Activated CD8-positive, alpha-beta T cell treated with anti-CD3 and anti-CD28 coated beads for 36 hours (primary cell): ENCODE results near the gene CTTNBP2. TPM values are rescaled to one million over a fixed set of nuclear protein-coding genes. Genes with fewer than 3 reads are reported as not detected.

Experiments used
- ATAC-seq: fragments of 200-7000 bp; cut with Tn5 transposase; one replicate; pipeline ENCODE4 v1.10.0; 2021; ENCODE audit warnings: mild to moderate bottlenecking, moderate library complexity
- CTCF ChIA-PET: fragments of 350-600 bp; sonication (Branson Sonifier 250); formaldehyde crosslinking; loops from one replicate; lab custom pipeline; 2021; ENCODE audit warnings: antibody characterized with exemption; lab: Charles Lee
- POLR2A ChIA-PET: fragments of 350-600 bp; sonication (Branson Sonifier 250); formaldehyde crosslinking; loops from one replicate; lab custom pipeline; 2021; ENCODE audit warnings: antibody characterized with exemption; lab: Charles Lee
- DNase-seq: peaks from one replicate; pipeline ENCODE4 v3.0.0-alpha.2; 2020
- H3K27ac Mint-ChIP-seq: one replicate; pipeline ENCODE4 v1.8.0; 2021; ENCODE audit warnings: mild to moderate bottlenecking, mixed read lengths
- H3K27me3 Mint-ChIP-seq: one replicate; pipeline ENCODE4 v1.8.0; 2021; ENCODE audit warnings: mixed read lengths
- H3K36me3 Mint-ChIP-seq: one replicate; pipeline ENCODE4 v1.8.0; 2021; ENCODE audit warnings: low read depth, mixed read lengths
- H3K4me1 Mint-ChIP-seq: one replicate; pipeline ENCODE4 v1.8.0; 2021; ENCODE audit warnings: low read depth, mixed read lengths
- H3K4me3 Mint-ChIP-seq: one replicate; pipeline ENCODE4 v1.8.0; 2021; ENCODE audit warnings: mild to moderate bottlenecking, moderate library complexity, mixed read lengths
- H3K9me3 Mint-ChIP-seq: one replicate; pipeline ENCODE4 v1.8.0; 2021; ENCODE audit warnings: mixed read lengths
- CTCF ChIP-seq: fragments of 200-600 bp; IDR thresholded peaks from one replicate; pipeline ENCODE4 v1.8.0; 2022; ENCODE audit warnings: antibody characterized with exemption, mild to moderate bottlenecking
- intact Hi-C: fragments of 100-400 bp; cut with micrococcal nuclease; formaldehyde crosslinking; loops from one replicate; pipeline ENCODE4 v1.10.0; 2022
- total RNA-seq, 2 experiments: library from RNA; stranded (reverse); gene quantifications; one replicate each; pipeline ENCODE4 v1.2.3, GENCODE V29; 2021

Gene CTTNBP2
- total RNA-seq, 2 experiments from 2014 or later: not detected

GRCh38 chr7:117777335-117778142 is 95.7 kb downstream of the CTTNBP2 start:
- Mint-ChIP-seq H3K9me3 (no peaks in the 10 kb centered on the region), H3K27ac (no peak overlapping the region), H3K27me3 (peaks cover 4% of the 10 kb centered on the region), H3K36me3 (no peaks in the 10 kb centered on the region), H3K4me1 (no peaks in the 10 kb centered on the region), H3K4me3 (no peak overlapping the region)
- DNase-seq (no peak), ATAC-seq (no peak)
- TF ChIP-seq CTCF: no peak
- CTCF ChIA-PET: interaction anchor here (1.1 to 1.4 kb wide), 2 partner anchors 16 to 376 kb away, joined by 3 read pairs; no protein-coding TSS in a partner anchor
- intact Hi-C loops: no loop called here
- POLR2A ChIA-PET: no interaction called here

GRCh38 chr7:117776224-117776623 is 97.0 kb downstream of the CTTNBP2 start:
- CTCF ChIA-PET: interaction anchor here (1.4 kb wide), 1 partner anchor 18 kb away, joined by 3 read pairs; no protein-coding TSS in a partner anchor

GRCh38 chr7:117775801-117776200 is 97.4 kb downstream of the CTTNBP2 start:
- no peaks in the 10 kb centered on the region for H3K9me3 Mint-ChIP-seq
- no peak overlapping the region for H3K4me3 Mint-ChIP-seq
- POLR2A ChIA-PET: no interaction called here
- ATAC-seq (no peak), DNase-seq (no peak)
- no peaks in the 10 kb centered on the region for H3K4me1 Mint-ChIP-seq
- H3K27ac Mint-ChIP-seq: no peak overlapping the region
- no peaks in the 10 kb centered on the region for H3K36me3 Mint-ChIP-seq
- H3K27me3 Mint-ChIP-seq: no peaks in the 10 kb centered on the region
- intact Hi-C loops: no loop called here
- TF ChIP-seq CTCF: no peak
- CTCF ChIA-PET: no interaction called here

More at GRCh38 chr7:117776224-117776623, 97.0 kb downstream of the CTTNBP2 start:
- Mint-ChIP-seq H3K4me3 (no peak overlapping the region), H3K36me3 (no peaks in the 10 kb centered on the region), H3K9me3 (no peaks in the 10 kb centered on the region), H3K27ac (no peak overlapping the region), H3K27me3 (peaks cover 2% of the 10 kb centered on the region), H3K4me1 (no peaks in the 10 kb centered on the region)
- DNase-seq (no peak), ATAC-seq (no peak)
- intact Hi-C loops: no loop called here
- TF ChIP-seq CTCF: no peak
- POLR2A ChIA-PET: no interaction called here

- ChIA-PET CTCF (no interaction called here), POLR2A (no interaction called here)
- no peaks in the 10 kb centered on the region for H3K27me3 Mint-ChIP-seq
- no peak overlapping the region for H3K27ac Mint-ChIP-seq
- H3K36me3 Mint-ChIP-seq: no peaks in the 10 kb centered on the region
- no peak overlapping the region for H3K4me3 Mint-ChIP-seq
- DNase-seq (no peak), ATAC-seq (no peak)
- intact Hi-C loops: no loop called here
- H3K4me1 Mint-ChIP-seq: no peaks in the 10 kb centered on the region
- TF ChIP-seq CTCF: no peak
- H3K9me3 Mint-ChIP-seq: no peaks in the 10 kb centered on the region
These were observed 98.3 kb downstream of the CTTNBP2 start for GRCh38 chr7:117774943-117775342.

GRCh38 chr7:117772421-117772820 is 100.8 kb downstream of the CTTNBP2 start:
- ATAC-seq (no peak), DNase-seq (no peak)
- no peak overlapping the region for H3K4me3 Mint-ChIP-seq
- no peaks in the 10 kb centered on the region for H3K36me3 Mint-ChIP-seq
- ChIA-PET POLR2A (no interaction called here), CTCF (no interaction called here)
- H3K4me1 Mint-ChIP-seq: no peaks in the 10 kb centered on the region
- no peak for TF ChIP-seq CTCF
- no peak overlapping the region for H3K27ac Mint-ChIP-seq
- H3K9me3 Mint-ChIP-seq: no peaks in the 10 kb centered on the region
- H3K27me3 Mint-ChIP-seq: no peaks in the 10 kb centered on the region
- intact Hi-C loops: no loop called here
